ENCODE data around the gene GPC6.

DNA sequence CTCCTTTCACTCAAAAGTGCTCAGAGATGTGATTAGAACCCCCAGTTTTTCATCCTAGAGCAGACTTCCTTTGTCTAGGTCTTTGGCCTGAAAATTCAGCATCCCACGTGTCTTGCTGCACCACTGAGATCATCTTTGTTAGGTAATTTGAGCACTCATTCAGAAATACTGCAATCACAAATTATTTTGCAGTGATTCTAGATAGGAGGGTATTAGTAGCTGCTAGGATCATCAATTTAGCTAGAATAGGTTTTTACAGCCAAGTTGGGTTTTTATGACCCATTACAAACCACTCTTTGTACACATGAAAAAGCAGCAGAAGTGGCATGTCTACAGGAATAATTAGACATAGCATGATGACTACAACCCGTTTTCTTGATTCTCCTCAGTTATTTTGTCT lies 219.6 kb downstream of the GPC6 start:
- no peak for TF ChIP-seq EZH2 (IDR thresholded peaks at IDR 0.05; ENCODE audit: borderline replicate concordance, insufficient read depth, low read length, poor library complexity, severe bottlenecking)
- no peak for TF ChIP-seq EP300 (conservative IDR thresholded peaks at IDR 0.05; ENCODE audit: poor library complexity, severe bottlenecking)
- no peak for TF ChIP-seq CTCF (IDR thresholded peaks at IDR 0.05; ENCODE audit: poor library complexity, severe bottlenecking)
- no peak for TF ChIP-seq SMC3 (conservative IDR thresholded peaks at IDR 0.05; ENCODE audit: poor library complexity)
- no peak for TF ChIP-seq POLR2AphosphoS5 (IDR thresholded peaks at IDR 0.05)
- no peak for TF ChIP-seq REST (IDR thresholded peaks at IDR 0.05; ENCODE audit: borderline replicate concordance)
- no peak for TF ChIP-seq RAD21 (conservative IDR thresholded peaks at IDR 0.05)

Data from neural cell (in vitro differentiated cells).